Endothelial cell of umbilical vein (primary cell): Measurements from ENCODE around the gene JARID2. TPM values are rescaled to one million over a fixed set of nuclear protein-coding genes. Genes with fewer than 3 reads are reported as not detected.

Experiments
- BruUV-seq: library from RNA; stranded (reverse); fragments of 400-500 nt; replicated peaks from 2 replicates; lab custom pipeline; 2021; lab: Mats Ljungman, UMichigan
- CTCF ChIA-PET: fragments of 300-600, 350-600 bp; sonication (Branson Sonifier 250); formaldehyde crosslinking; loops from one replicate; lab custom pipeline; 2021; ENCODE audit warnings: antibody characterized with exemption, inconsistent platforms; lab: Charles Lee
- POLR2A ChIA-PET: fragments of 300-600, 350-600 bp; sonication (Branson Sonifier 250); formaldehyde crosslinking; loops from one replicate; lab custom pipeline; 2021; ENCODE audit warnings: antibody characterized with exemption, inconsistent platforms; lab: Charles Lee
- DNase-seq: peaks from one replicate; pipeline ENCODE4 v3.0.0-alpha.2; 2011; ENCODE audit warnings: low read depth, low spot score
- FAIRE-seq: peaks from 2 replicates; lab custom pipeline; 2011; peaks lifted over from hg19 to GRCh38; lab: Jason Lieb, UNC
- H2AFZ ChIP-seq: 2 replicates; pipeline ENCODE4 v1.6.0; 2012; ENCODE audit warnings: low read depth, low read length, control low read depth, inconsistent platforms
- H3K27ac ChIP-seq: 2 replicates; pipeline ENCODE4 v1.5.1; 2011; ENCODE audit warnings: low read depth, mild to moderate bottlenecking, control low read depth, low read length, moderate library complexity; ENCODE audit not compliant: insufficient read depth
- H3K27me3 ChIP-seq, 2 experiments: 2 replicates each; pipeline versions ENCODE4 v1.6.0 to v1.6.1; 2011; ENCODE audit warnings: low read length in 2 of 2, mixed read lengths in 1 of 2; ENCODE audit not compliant: control insufficient read depth in 2 of 2, insufficient read depth in 2 of 2
- H3K36me3 ChIP-seq, 2 experiments: 2 replicates in 1 of 2; 3 replicates in 1 of 2; pipeline ENCODE4 v1.5.1; 2011; ENCODE audit warnings: low read length in 2 of 2, mild to moderate bottlenecking in 1 of 2, moderate library complexity in 1 of 2; ENCODE audit not compliant: control insufficient read depth in 2 of 2, insufficient read depth in 2 of 2; ENCODE audit errors: extremely low read depth in 1 of 2
- H3K4me1 ChIP-seq: 3 replicates; pipeline ENCODE4 v1.5.1; 2011; ENCODE audit warnings: mild to moderate bottlenecking, low read length; ENCODE audit not compliant: control insufficient read depth, insufficient read depth; ENCODE audit errors: extremely low read depth
- H3K4me2 ChIP-seq: 2 replicates; pipeline ENCODE4 v1.6.1; 2011; ENCODE audit warnings: low read length, control low read depth, mixed read lengths; ENCODE audit not compliant: insufficient read depth
- H3K4me3 ChIP-seq, 3 experiments: fragments of 200-600 bp in 1 of 3; sonication (generic), shearing (Covaris generic) in 1 of 3; replicated peaks in 1 of 3; 2 replicates each; pipeline ENCODE4 v1.5.1; 2011 to 2016; ENCODE audit warnings: control low read depth in 3 of 3, low read length in 3 of 3, mild to moderate bottlenecking in 2 of 3, inconsistent platforms in 1 of 3, low read depth in 1 of 3, moderate library complexity in 1 of 3; ENCODE audit not compliant: insufficient read depth in 1 of 3
- H3K79me2 ChIP-seq: 2 replicates; pipeline ENCODE4 v1.6.0; 2012; ENCODE audit warnings: low read length, inconsistent platforms; ENCODE audit not compliant: control insufficient read depth, insufficient read depth
- H3K9ac ChIP-seq: replicated peaks from 2 replicates; pipeline ENCODE3; 2011; ENCODE audit warnings: low read length, control low read depth; ENCODE audit not compliant: insufficient read depth; ENCODE audit errors: extremely low read depth
- H3K9me1 ChIP-seq: replicated peaks from 3 replicates; pipeline ENCODE4 v1.6.0; 2011; ENCODE audit warnings: mild to moderate bottlenecking, low read length; ENCODE audit not compliant: control insufficient read depth, insufficient read depth; ENCODE audit errors: extremely low read depth
- H3K9me3 ChIP-seq: replicated peaks from 2 replicates; pipeline ENCODE4 v1.5.1; 2012; ENCODE audit warnings: low read length, inconsistent platforms; ENCODE audit not compliant: control insufficient read depth, insufficient read depth
- H4K20me1 ChIP-seq: replicated peaks from 2 replicates; pipeline ENCODE3; 2011; ENCODE audit warnings: mild to moderate bottlenecking, low read length; ENCODE audit not compliant: control insufficient read depth, insufficient read depth; ENCODE audit errors: extremely low read depth
- EZH2 ChIP-seq: IDR thresholded peaks from 2 replicates; pipeline ENCODE4 v1.6.1; 2012; ENCODE audit warnings: borderline replicate concordance, low read depth, mild to moderate bottlenecking, moderate library complexity, low read length, inconsistent platforms; ENCODE audit not compliant: severe bottlenecking
- FOS ChIP-seq: IDR thresholded peaks from 2 replicates; pipeline ENCODE4 v1.6.1; 2011; ENCODE audit warnings: mild to moderate bottlenecking, low read length, moderate library complexity, borderline replicate concordance; ENCODE audit not compliant: insufficient read depth
- GATA2 ChIP-seq: IDR thresholded peaks from 2 replicates; pipeline ENCODE4 v1.7.0; 2011; ENCODE audit warnings: low read depth, mild to moderate bottlenecking, moderate library complexity, mixed read lengths, low read length; ENCODE audit not compliant: insufficient read length, insufficient read depth
- JUN ChIP-seq: IDR thresholded peaks from 2 replicates; pipeline ENCODE4 v1.6.1; 2011; ENCODE audit warnings: borderline replicate concordance, low read depth; ENCODE audit not compliant: insufficient read length, insufficient read depth
- MYC ChIP-seq: IDR thresholded peaks from one replicate; pipeline ENCODE4 v1.6.1; 2011; ENCODE audit warnings: mild to moderate bottlenecking, low read depth, low read length
- POLR2A ChIP-seq: IDR thresholded peaks from 2 replicates; pipeline ENCODE4 v1.6.1; 2012; ENCODE audit warnings: low read depth, mild to moderate bottlenecking, control low read depth, low read length
- POLR2AphosphoS5 ChIP-seq: IDR thresholded peaks from 2 replicates; pipeline ENCODE4 v1.6.1; 2012; ENCODE audit warnings: low read depth, mild to moderate bottlenecking, control low read depth, low read length, moderate library complexity; ENCODE audit not compliant: insufficient read depth
- dilution Hi-C: fragments of 300-500 bp; cut with MboI; formaldehyde crosslinking; loops from one replicate; pipeline ENCODE4 v1.15.0; 2019; ENCODE audit warnings: low sequenced_read_pairs; ENCODE audit not compliant: extremely low pct_ligation_motif_present
- intact Hi-C: fragments of 100-400 bp; cut with micrococcal nuclease; formaldehyde crosslinking; loops from one replicate; pipeline ENCODE4 v1.10.0; 2022
- polyA plus RNA-seq, 4 experiments: library from polyadenylated mRNA; depleted of rRNA in 3 of 4; stranded (reverse) in 3 of 4; unstranded in 1 of 4; fragments of >200 nt; gene quantifications; 2 replicates each; pipeline versions ENCODE4 v1.2.1 to v1.2.3, GENCODE V29; 2011 to 2012; ENCODE audit warnings: missing spikeins in 1 of 4
- total RNA-seq: library from RNA; stranded (reverse); gene quantifications from 2 replicates; pipeline ENCODE4 v1.2.3, GENCODE V29; 2021
- TF ChIP-seq, protein P1 (sequence below): IDR thresholded peaks from 2 replicates; pipeline ENCODE4 v1.6.1; 2011; ENCODE audit not compliant: insufficient read depth, insufficient read length
- TF ChIP-seq, protein P2 (sequence below), 2 donors: IDR thresholded peaks; 1 replicate in 1 of 2; 2 replicates in 1 of 2; pipeline ENCODE4 v1.5.1; 2011; ENCODE audit warnings: low read length in 2 of 2, mild to moderate bottlenecking in 2 of 2, moderate library complexity in 2 of 2, control low read depth in 1 of 2, inconsistent platforms in 1 of 2, low read depth in 1 of 2; ENCODE audit not compliant: insufficient read depth in 1 of 2; ENCODE audit errors: extremely low read depth in 1 of 2

JARID2 gene
- total and polyA plus RNA-seq, 2 donors (not counting 3 experiments of a cell fraction or from before 2014, with no cell fraction given) = 2.9 to 10.6 TPM

DNA sequence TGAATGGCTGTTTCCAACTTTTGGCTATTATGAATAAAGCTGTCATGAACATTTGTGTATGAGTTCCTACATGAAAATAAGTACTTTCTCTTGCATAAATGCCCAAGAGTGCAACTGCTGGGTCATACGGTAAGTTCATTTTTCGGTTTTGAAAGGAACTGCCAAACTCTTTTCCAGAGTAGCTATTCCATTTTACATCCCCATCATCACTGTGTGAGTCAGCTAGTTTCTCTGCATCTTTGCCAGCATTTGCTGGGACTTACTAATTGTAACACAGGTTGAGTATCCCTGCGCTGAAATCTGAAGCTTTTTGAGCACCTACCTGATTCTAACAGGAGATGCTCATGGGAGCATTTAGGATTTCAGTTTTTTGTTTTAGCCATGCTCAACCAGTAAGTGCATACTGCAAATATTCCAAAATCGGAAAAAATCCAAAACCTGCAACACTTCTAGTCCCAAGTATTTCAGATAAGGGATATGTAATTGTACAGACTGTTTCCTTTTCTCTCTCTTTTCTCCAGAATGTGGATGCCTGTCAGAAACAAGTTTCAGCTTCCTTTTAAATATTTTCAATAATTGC, 298.5 kb downstream of the JARID2 start:
- H4K20me1 ChIP-seq = no peaks in the 10 kb centered on the region
- H3K36me3 ChIP-seq = no peaks in the 10 kb centered on the region
- ChIA-PET POLR2A (no interaction called here), CTCF (interaction anchor here (0.9 kb wide), 2 partner anchors 25 to 54 kb away, joined by 3 read pairs; no protein-coding TSS in a partner anchor)
- H3K4me3 ChIP-seq = no peak overlapping the region
- no peak overlapping the region for H3K27ac ChIP-seq
- no peaks in the 10 kb centered on the region for H3K27me3 ChIP-seq
- no peak for DNase-seq
- peaks cover 14% of the 10 kb centered on the region for H3K4me1 ChIP-seq
- no peak overlapping the region for H3K4me2 ChIP-seq
- TF ChIP-seq POLR2A (no peak), FOS (no peak), GATA2 (no peak), POLR2AphosphoS5 (no peak), MYC (no peak), JUN (no peak), EZH2 (no peak)
- TF ChIP-seq, protein P1, sequence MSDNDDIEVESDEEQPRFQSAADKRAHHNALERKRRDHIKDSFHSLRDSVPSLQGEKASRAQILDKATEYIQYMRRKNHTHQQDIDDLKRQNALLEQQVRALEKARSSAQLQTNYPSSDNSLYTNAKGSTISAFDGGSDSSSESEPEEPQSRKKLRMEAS = no peak
- TF ChIP-seq, protein P2, sequence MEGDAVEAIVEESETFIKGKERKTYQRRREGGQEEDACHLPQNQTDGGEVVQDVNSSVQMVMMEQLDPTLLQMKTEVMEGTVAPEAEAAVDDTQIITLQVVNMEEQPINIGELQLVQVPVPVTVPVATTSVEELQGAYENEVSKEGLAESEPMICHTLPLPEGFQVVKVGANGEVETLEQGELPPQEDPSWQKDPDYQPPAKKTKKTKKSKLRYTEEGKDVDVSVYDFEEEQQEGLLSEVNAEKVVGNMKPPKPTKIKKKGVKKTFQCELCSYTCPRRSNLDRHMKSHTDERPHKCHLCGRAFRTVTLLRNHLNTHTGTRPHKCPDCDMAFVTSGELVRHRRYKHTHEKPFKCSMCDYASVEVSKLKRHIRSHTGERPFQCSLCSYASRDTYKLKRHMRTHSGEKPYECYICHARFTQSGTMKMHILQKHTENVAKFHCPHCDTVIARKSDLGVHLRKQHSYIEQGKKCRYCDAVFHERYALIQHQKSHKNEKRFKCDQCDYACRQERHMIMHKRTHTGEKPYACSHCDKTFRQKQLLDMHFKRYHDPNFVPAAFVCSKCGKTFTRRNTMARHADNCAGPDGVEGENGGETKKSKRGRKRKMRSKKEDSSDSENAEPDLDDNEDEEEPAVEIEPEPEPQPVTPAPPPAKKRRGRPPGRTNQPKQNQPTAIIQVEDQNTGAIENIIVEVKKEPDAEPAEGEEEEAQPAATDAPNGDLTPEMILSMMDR (IDR thresholded peaks at IDR 0.05; ENCODE audit: extremely low read depth in 1 of 2, insufficient read depth in 1 of 2, low read depth in 1 of 2, low read length in 2 of 2) = no peak
- dilution Hi-C loops = no loop called here
- no peak overlapping the region for H2AFZ ChIP-seq
- H3K9me3 ChIP-seq = no peaks in the 10 kb centered on the region
- no peak overlapping the region for H3K9ac ChIP-seq
- H3K79me2 ChIP-seq = no peaks in the 10 kb centered on the region
- intact Hi-C loops = no loop called here
- no TSS peak for BruUV-seq
- FAIRE-seq = no peak
- H3K9me1 ChIP-seq = no peaks in the 10 kb centered on the region
